HepG2 (cell line): Measurements from ENCODE around the gene KAZN. TPM values are rescaled to one million over a fixed set of nuclear protein-coding genes. Genes with fewer than 3 reads are reported as not detected.
A peak's percentile ranks its signal among the peaks of the same experiment; 100 is the strongest.

Experiments used
- ELF1 ChIP-seq: sonication (generic); formaldehyde crosslinking; IDR thresholded peaks from 2 replicates; pipeline ENCODE4 v1.4.0; 2020; ENCODE audit warnings: missing genetic modification reagents
- FOSL2 ChIP-seq: sonication (generic); formaldehyde crosslinking; IDR thresholded peaks from 2 replicates; pipeline ENCODE4 v1.4.0; 2020; ENCODE audit warnings: missing genetic modification reagents
- MED1 ChIP-seq: sonication (generic); formaldehyde crosslinking; IDR thresholded peaks from 2 replicates; pipeline ENCODE4 v1.4.0; 2020; ENCODE audit warnings: missing genetic modification reagents
- PHF21A ChIP-seq: sonication (generic); formaldehyde crosslinking; IDR thresholded peaks from 2 replicates; pipeline ENCODE4 v1.5.0; 2020; ENCODE audit warnings: mild to moderate bottlenecking, missing genetic modification reagents
- ZNF383 ChIP-seq: sonication (generic); formaldehyde crosslinking; IDR thresholded peaks from 2 replicates; pipeline ENCODE4 v1.4.0; 2020; ENCODE audit warnings: missing genetic modification reagents, mild to moderate bottlenecking, borderline replicate concordance
- polyA plus RNA-seq, 8 experiments: library from polyadenylated mRNA; depleted of rRNA in 3 of 8; stranded (reverse) in 7 of 8; unstranded in 1 of 8; fragments of >200 nt; fragmentation: Illumina TruSeq in 4 of 8; extraction: Trizol in 4 of 8; gene quantifications; 2 replicates each; pipeline versions ENCODE4 v1.2.1 to v1.2.3, GENCODE V29; 2011 to 2016; ENCODE audit warnings: low read depth in 4 of 8, missing spikeins in 1 of 8, mixed read lengths in 1 of 8; ENCODE audit not compliant: insufficient read depth in 1 of 8
- total RNA-seq, 5 experiments: library from RNA; depleted of rRNA; stranded (reverse); fragments of >200 nt; fragmentation: Illumina TruSeq; extraction: Trizol; gene quantifications; 2 replicates each; pipeline ENCODE4 v1.2.3, GENCODE V29; 2016; ENCODE audit warnings: low read depth in 1 of 5
- TF ChIP-seq, protein P1 (sequence below), 2 experiments: sonication (generic) in 1 of 2; formaldehyde crosslinking in 1 of 2; IDR thresholded peaks; 2 replicates each; pipeline versions ENCODE4 v1.6.1 to v1.9.0; 2014 to 2022; ENCODE audit warnings: antibody characterized with exemption in 1 of 2, borderline replicate concordance in 1 of 2, inconsistent platforms in 1 of 2, low read depth in 1 of 2, missing genetic modification reagents in 1 of 2
- TF ChIP-seq, protein P2 (sequence below), 2 experiments: sonication (generic) in 1 of 2; formaldehyde crosslinking in 1 of 2; IDR thresholded peaks; 2 replicates each; pipeline versions ENCODE4 v1.4.0 to v1.6.1; 2016 to 2020; ENCODE audit warnings: borderline replicate concordance in 1 of 2, low read depth in 1 of 2, mild to moderate bottlenecking in 1 of 2, missing genetic modification reagents in 1 of 2
- TF ChIP-seq, protein P3 (sequence below): sonication (generic); formaldehyde crosslinking; IDR thresholded peaks from 2 replicates; pipeline ENCODE4 v1.4.0; 2020; ENCODE audit warnings: missing genetic modification reagents, borderline replicate concordance

The KAZN gene
- total and polyA plus RNA-seq, 2 of the 13 experiments (the other 11 are each of a cell fraction or from before 2014, with no cell fraction given): 10.4 to 13.5 TPM

DNA sequence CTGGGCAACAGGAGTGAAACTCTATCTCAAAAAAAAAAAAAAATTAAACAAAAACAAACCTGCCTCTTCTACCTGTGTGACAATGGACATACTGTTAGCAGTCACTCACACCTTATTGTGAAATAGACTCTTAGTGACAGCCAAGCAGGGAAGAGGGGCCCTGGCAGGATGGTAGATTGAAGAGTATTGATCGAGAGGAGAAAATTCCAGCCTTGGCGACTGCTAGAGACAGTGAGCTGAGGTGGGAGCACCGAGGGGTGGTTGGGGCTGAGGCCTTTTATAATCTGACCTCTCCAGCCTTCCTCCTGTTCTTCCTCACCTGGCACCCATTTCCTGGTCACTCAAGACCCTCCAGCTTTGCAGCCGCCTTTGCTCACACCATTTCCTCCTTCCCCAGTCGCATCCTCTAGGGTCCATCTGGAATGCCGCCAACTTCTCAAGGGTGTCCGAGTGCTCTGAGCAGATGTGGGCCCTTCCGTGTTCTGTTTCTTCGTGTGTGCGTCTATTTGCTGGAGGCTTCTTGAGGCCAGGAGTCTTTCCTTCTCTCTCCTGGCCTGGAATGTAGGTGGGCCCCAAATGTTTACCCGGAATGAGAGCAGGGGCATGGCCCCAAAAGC is 358.2 kb downstream of the KAZN start (continued):
- TF ChIP-seq ELF1: no peak
- peak; percentile 79 for TF ChIP-seq PHF21A (CRISPR knock-in tag)
- TF ChIP-seq ZNF383 (CRISPR knock-in tag): no peak
- TF ChIP-seq, protein P1, sequence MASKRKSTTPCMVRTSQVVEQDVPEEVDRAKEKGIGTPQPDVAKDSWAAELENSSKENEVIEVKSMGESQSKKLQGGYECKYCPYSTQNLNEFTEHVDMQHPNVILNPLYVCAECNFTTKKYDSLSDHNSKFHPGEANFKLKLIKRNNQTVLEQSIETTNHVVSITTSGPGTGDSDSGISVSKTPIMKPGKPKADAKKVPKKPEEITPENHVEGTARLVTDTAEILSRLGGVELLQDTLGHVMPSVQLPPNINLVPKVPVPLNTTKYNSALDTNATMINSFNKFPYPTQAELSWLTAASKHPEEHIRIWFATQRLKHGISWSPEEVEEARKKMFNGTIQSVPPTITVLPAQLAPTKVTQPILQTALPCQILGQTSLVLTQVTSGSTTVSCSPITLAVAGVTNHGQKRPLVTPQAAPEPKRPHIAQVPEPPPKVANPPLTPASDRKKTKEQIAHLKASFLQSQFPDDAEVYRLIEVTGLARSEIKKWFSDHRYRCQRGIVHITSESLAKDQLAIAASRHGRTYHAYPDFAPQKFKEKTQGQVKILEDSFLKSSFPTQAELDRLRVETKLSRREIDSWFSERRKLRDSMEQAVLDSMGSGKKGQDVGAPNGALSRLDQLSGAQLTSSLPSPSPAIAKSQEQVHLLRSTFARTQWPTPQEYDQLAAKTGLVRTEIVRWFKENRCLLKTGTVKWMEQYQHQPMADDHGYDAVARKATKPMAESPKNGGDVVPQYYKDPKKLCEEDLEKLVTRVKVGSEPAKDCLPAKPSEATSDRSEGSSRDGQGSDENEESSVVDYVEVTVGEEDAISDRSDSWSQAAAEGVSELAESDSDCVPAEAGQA (IDR thresholded peaks at IDR 0.05; ENCODE audit: low read depth): no peak
- TF ChIP-seq, protein P1 (CRISPR knock-in tag; IDR thresholded peaks at IDR 0.05; ENCODE audit: borderline replicate concordance): no peak
- TF ChIP-seq FOSL2: peak; percentile 61
- TF ChIP-seq, protein P2, sequence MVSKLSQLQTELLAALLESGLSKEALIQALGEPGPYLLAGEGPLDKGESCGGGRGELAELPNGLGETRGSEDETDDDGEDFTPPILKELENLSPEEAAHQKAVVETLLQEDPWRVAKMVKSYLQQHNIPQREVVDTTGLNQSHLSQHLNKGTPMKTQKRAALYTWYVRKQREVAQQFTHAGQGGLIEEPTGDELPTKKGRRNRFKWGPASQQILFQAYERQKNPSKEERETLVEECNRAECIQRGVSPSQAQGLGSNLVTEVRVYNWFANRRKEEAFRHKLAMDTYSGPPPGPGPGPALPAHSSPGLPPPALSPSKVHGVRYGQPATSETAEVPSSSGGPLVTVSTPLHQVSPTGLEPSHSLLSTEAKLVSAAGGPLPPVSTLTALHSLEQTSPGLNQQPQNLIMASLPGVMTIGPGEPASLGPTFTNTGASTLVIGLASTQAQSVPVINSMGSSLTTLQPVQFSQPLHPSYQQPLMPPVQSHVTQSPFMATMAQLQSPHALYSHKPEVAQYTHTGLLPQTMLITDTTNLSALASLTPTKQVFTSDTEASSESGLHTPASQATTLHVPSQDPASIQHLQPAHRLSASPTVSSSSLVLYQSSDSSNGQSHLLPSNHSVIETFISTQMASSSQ (IDR thresholded peaks at IDR 0.05; ENCODE audit: low read depth): no peak
- TF ChIP-seq, protein P2 (CRISPR knock-in tag; IDR thresholded peaks at IDR 0.05; ENCODE audit: borderline replicate concordance): peak; percentile 45; the same call in 1 of the 2 replicates
- TF ChIP-seq, protein P3, sequence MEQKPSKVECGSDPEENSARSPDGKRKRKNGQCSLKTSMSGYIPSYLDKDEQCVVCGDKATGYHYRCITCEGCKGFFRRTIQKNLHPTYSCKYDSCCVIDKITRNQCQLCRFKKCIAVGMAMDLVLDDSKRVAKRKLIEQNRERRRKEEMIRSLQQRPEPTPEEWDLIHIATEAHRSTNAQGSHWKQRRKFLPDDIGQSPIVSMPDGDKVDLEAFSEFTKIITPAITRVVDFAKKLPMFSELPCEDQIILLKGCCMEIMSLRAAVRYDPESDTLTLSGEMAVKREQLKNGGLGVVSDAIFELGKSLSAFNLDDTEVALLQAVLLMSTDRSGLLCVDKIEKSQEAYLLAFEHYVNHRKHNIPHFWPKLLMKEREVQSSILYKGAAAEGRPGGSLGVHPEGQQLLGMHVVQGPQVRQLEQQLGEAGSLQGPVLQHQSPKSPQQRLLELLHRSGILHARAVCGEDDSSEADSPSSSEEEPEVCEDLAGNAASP (CRISPR knock-in tag): peak; percentile 56; the same call in 1 of the 2 replicates
- TF ChIP-seq MED1 (CRISPR knock-in tag): peak; percentile 82
